Lung (tissue), 12 donors: ENCODE results near the gene ABCA4. TPM values are rescaled to one million over a fixed set of nuclear protein-coding genes. Genes with fewer than 3 reads are reported as not detected.

ENCODE experiments used
- ATAC-seq: fragments of 200-7000 bp; cut with Tn5 transposase; one replicate; pipeline ENCODE4 v1.9.1; 2020; ENCODE audit warnings: moderate number of reproducible peaks; ENCODE audit not compliant: insufficient read depth, low FRiP score
- DNase-seq, 3 donors: peaks; one replicate each; pipeline ENCODE4 v3.0.0-alpha.2; 2013 to 2017
- H3K27ac ChIP-seq, 2 donors: one replicate each; pipeline ENCODE4 v1.5.1; 2013; ENCODE audit warnings: mild to moderate bottlenecking in 2 of 2, moderate library complexity in 2 of 2, control low read depth in 1 of 2, inconsistent platforms in 1 of 2, low read depth in 1 of 2, low read length in 1 of 2
- H3K27me3 ChIP-seq, 3 donors: one replicate each; pipeline ENCODE4 v1.5.1; 2013; ENCODE audit warnings: low read length in 2 of 3; ENCODE audit not compliant: control insufficient read depth in 3 of 3, insufficient read depth in 3 of 3
- H3K36me3 ChIP-seq, 4 donors: one replicate each; pipeline ENCODE4 v1.5.1; 2013; ENCODE audit warnings: low read length in 4 of 4, mild to moderate bottlenecking in 1 of 4, moderate library complexity in 1 of 4; ENCODE audit not compliant: control insufficient read depth in 4 of 4, insufficient read depth in 4 of 4
- H3K4me1 ChIP-seq, 5 donors: one replicate each; pipeline ENCODE4 v1.5.1; 2013; ENCODE audit warnings: low read length in 5 of 5, mild to moderate bottlenecking in 2 of 5, moderate library complexity in 1 of 5; ENCODE audit not compliant: control insufficient read depth in 5 of 5, insufficient read depth in 5 of 5
- H3K4me3 ChIP-seq: one replicate; pipeline ENCODE4 v1.5.1; 2013; ENCODE audit warnings: mild to moderate bottlenecking, control low read depth, moderate library complexity
- H3K9ac ChIP-seq, 2 donors: one replicate each; pipeline ENCODE4 v1.5.1; 2013; ENCODE audit warnings: low read length in 2 of 2, control low read depth in 1 of 2; ENCODE audit not compliant: insufficient read depth in 1 of 2
- H3K9me3 ChIP-seq, 4 donors: one replicate each; pipeline ENCODE4 v1.5.1; 2013; ENCODE audit warnings: low read length in 3 of 4, mild to moderate bottlenecking in 1 of 4, moderate library complexity in 1 of 4; ENCODE audit not compliant: control insufficient read depth in 4 of 4, insufficient read depth in 3 of 4
- WGBS, 2 donors: extraction: QIAGEN DNeasy Blood & Tissue Kit; methylation state at CpG; one replicate each; pipeline ENCODE4 v1.1.7; 2013; 5-methylcytosine and 5-hydroxymethylcytosine counted together
- polyA plus RNA-seq, 2 donors: library from polyadenylated mRNA; stranded (reverse); fragments of 200-250 nt; gene quantifications; one replicate each; pipeline ENCODE4 v1.2.1, GENCODE V29; 2013
- total RNA-seq, 2 donors: library from RNA; depleted of rRNA in 1 of 2; stranded (reverse); fragments of >200 nt in 1 of 2; gene quantifications; one replicate each; pipeline ENCODE4 v1.2.1, GENCODE V29; 2014 to 2021
- TF ChIP-seq, protein P1 (sequence below): IDR thresholded peaks from 2 replicates; pipeline ENCODE4 v1.5.1; 2012; ENCODE audit warnings: mild to moderate bottlenecking; ENCODE audit errors: control extremely low read depth, extremely low read depth
- donor health status: control.
- donor health status: control.
- donor health status: Bipolar disorder and iron deficiency.
- donor health status: healthy.
- donor health status: DM: yes; HTN: yes; CAD: no.

Gene ABCA4
- total and polyA plus RNA-seq, 4 donors = 0.21 to 1.0 (median 0.67) TPM

DNA sequence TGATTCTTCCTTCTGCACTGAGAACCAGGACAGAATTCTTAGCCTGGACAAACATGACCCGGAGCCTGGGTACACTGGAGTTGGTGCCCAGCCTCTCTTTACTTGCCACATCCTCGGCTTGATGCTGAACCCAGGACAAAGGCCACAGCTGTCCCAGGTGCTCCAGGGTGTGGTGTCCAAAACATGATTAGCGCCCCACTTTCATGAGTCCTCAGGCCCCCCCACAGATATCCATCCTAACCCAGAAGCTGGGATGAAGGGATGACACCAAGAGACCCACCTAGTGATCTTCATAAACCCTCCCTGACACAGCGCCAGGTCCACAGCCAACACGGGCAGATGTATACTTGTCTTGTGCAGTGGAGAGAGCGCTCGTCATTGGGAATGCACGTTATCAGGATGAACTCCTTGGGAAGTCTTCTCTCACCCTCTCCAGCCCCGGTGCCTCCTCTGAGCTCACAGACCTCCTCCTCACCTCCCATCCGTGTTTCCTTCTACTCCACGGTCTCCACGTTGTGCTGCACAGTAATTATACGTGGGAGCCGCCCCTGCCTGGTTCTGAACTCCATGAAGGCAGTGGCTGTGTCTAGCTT is 3.6 kb downstream of the ABCA4 start:
- DNase-seq (no peak), ATAC-seq (no peak)
- no peak overlapping the region for H3K27ac ChIP-seq
- no peaks in the 10 kb centered on the region for H3K36me3 ChIP-seq
- no peak overlapping the region for H3K9ac ChIP-seq
- TF ChIP-seq, protein P1, sequence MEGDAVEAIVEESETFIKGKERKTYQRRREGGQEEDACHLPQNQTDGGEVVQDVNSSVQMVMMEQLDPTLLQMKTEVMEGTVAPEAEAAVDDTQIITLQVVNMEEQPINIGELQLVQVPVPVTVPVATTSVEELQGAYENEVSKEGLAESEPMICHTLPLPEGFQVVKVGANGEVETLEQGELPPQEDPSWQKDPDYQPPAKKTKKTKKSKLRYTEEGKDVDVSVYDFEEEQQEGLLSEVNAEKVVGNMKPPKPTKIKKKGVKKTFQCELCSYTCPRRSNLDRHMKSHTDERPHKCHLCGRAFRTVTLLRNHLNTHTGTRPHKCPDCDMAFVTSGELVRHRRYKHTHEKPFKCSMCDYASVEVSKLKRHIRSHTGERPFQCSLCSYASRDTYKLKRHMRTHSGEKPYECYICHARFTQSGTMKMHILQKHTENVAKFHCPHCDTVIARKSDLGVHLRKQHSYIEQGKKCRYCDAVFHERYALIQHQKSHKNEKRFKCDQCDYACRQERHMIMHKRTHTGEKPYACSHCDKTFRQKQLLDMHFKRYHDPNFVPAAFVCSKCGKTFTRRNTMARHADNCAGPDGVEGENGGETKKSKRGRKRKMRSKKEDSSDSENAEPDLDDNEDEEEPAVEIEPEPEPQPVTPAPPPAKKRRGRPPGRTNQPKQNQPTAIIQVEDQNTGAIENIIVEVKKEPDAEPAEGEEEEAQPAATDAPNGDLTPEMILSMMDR = no peak
- H3K9me3 ChIP-seq = no peaks in the 10 kb centered on the region
- no peaks in the 10 kb centered on the region for H3K27me3 ChIP-seq
- peaks cover 0 to 4% (median 4%) of the 10 kb centered on the region in 5 donors for H3K4me1 ChIP-seq
- no peak overlapping the region for H3K4me3 ChIP-seq
- 90 to 93% methylated on average over 14 of the region's 14 CpGs for WGBS, 2 donors

DNA sequence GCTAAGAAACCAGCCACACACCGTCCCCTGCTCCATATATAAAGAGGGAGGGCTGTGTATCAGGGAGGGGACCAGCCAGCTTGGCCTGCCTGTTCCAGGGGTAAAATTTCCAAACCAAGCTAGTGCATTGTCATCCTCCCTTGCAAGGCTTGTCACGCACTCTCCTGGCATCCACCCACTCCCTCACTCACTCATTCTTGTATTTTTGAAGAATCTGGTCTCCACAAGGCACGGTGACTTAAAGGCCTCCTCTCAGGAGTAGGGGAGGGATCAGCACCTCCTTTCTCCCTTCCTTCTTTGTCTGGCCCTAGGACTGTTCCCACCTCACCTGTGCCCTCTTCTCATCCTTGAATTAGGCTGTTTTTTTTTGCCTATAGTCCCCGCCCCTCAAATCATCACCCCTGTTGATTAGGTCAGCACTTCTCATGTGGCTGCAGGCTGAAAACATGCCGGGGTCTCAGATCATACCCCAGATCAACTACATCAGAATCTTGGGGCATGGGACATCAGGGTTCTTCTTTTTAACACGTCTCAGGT is 5.0 kb downstream of the ABCA4 start:
- Histone ChIP-seq H3K36me3 (no peaks in the 10 kb centered on the region), H3K9ac (no peak overlapping the region), H3K27ac (no peak overlapping the region), H3K4me1 (peaks cover 0 to 6% (median 4%) of the 10 kb centered on the region in 5 donors), H3K9me3 (no peaks in the 10 kb centered on the region), H3K27me3 (no peaks in the 10 kb centered on the region), H3K4me3 (no peak overlapping the region)
- ATAC-seq = no peak
- 88 to 90% methylated on average over 6 of the region's 6 CpGs for WGBS, 2 donors
- DNase-seq = no peak
- TF ChIP-seq, protein P1 = no peak

DNA sequence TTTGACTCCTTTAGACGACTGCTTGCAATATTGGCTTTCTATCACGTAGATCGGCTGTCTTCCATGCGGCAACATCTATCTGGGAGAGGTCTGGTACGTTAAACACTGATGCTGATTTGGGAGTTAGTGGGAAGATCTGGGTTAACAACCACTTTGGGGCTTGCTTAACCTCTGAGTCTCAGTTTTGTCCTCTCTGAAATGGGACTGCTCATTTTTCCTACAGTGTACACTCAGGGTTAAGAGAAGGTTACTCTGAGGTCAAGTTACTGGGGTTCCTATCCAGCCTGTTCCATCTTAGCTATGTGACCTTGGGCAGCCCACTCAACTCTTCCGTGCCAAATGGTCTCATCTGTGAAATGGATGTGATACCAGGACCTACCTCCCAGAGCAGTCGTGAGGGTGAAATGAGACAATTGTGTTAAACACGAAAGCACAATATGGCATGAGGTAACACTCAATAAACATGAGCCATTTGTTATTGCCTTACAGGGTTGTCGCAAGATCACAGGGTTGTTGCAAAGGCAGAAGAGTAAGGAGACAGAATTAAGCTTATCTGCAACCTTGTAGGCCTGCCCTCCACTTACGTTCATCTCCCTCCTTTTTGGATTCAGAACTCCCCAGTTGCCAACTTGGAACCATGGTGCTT is 5.6 kb downstream of the ABCA4 start:
- Histone ChIP-seq H3K9ac (no peak overlapping the region), H3K36me3 (no peaks in the 10 kb centered on the region), H3K27ac (no peak overlapping the region), H3K9me3 (no peaks in the 10 kb centered on the region), H3K4me1 (peaks cover 0 to 6% (median 4%) of the 10 kb centered on the region in 5 donors), H3K4me3 (no peak overlapping the region), H3K27me3 (no peaks in the 10 kb centered on the region)
- DNase-seq (no peak), ATAC-seq (no peak)
- TF ChIP-seq, protein P1 = no peak
- WGBS, 2 donors = 93 to 95% methylated on average over 10 of the region's 10 CpGs
